WTC11 (cell line): ENCODE data around the gene SASH3.

ENCODE experiments used
- CBFB ChIP-seq: sonication (generic); formaldehyde crosslinking; IDR thresholded peaks from 2 replicates; pipeline ENCODE4 v1.8.1; 2022; ENCODE audit warnings: mild to moderate bottlenecking, low read depth, missing genetic modification reagents
- ELF4 ChIP-seq: sonication (generic); formaldehyde crosslinking; IDR thresholded peaks from 2 replicates; pipeline ENCODE4 v1.8.1; 2022; ENCODE audit warnings: low read depth, mild to moderate bottlenecking, moderate library complexity, missing genetic modification reagents
- FOXJ3 ChIP-seq: sonication (generic); formaldehyde crosslinking; IDR thresholded peaks from 2 replicates; pipeline ENCODE4 v1.9.0; 2021; ENCODE audit warnings: missing genetic modification reagents, mild to moderate bottlenecking, borderline replicate concordance
- GABPB1 ChIP-seq: sonication (generic); formaldehyde crosslinking; IDR thresholded peaks from 2 replicates; pipeline ENCODE4 v1.8.1; 2023; ENCODE audit warnings: mild to moderate bottlenecking, missing genetic modification reagents
- GTF2I ChIP-seq: fragments of 250-450 bp; sonication (Bioruptor Pico); conservative IDR thresholded peaks from 2 replicates; pipeline ENCODE4 v1.4.0; 2021; ENCODE audit warnings: mild to moderate bottlenecking
- SP1 ChIP-seq: sonication (generic); formaldehyde crosslinking; conservative IDR thresholded peaks from 2 replicates; pipeline ENCODE4 v1.8.1; 2022; ENCODE audit warnings: missing genetic modification reagents
- ZNF263 ChIP-seq: sonication (generic); formaldehyde crosslinking; IDR thresholded peaks from 2 replicates; pipeline ENCODE4 v1.8.1; 2022; ENCODE audit warnings: low read depth, mild to moderate bottlenecking, moderate library complexity, missing genetic modification reagents
- ZNF425 ChIP-seq: fragments of 250-450 bp; sonication (Bioruptor Pico); conservative IDR thresholded peaks from 2 replicates; pipeline ENCODE4 v1.9.0; 2021; ENCODE audit warnings: mild to moderate bottlenecking
- ZSCAN18 ChIP-seq: fragments of 250-450 bp; sonication (Bioruptor Pico); IDR thresholded peaks from 2 replicates; pipeline ENCODE4 v2.1.2; 2022; ENCODE audit warnings: mild to moderate bottlenecking, moderate library complexity
- TF ChIP-seq, protein P1 (sequence below): fragments of 200-600 bp; IDR thresholded peaks from 2 replicates; pipeline ENCODE4 v1.8.0; 2022; ENCODE audit warnings: antibody characterized with exemption
- TF ChIP-seq, protein P2 (sequence below): sonication (generic); formaldehyde crosslinking; IDR thresholded peaks from 2 replicates; pipeline ENCODE4 v1.8.0; 2022; ENCODE audit warnings: mild to moderate bottlenecking, missing genetic modification reagents
- TF ChIP-seq, protein P3 (sequence below): sonication (generic); formaldehyde crosslinking; IDR thresholded peaks from 2 replicates; pipeline ENCODE4 v1.8.1; 2022; ENCODE audit warnings: low read depth, missing genetic modification reagents, borderline replicate concordance
- TF ChIP-seq, protein P4 (sequence below): fragments of 250-450 bp; sonication (Bioruptor Pico); IDR thresholded peaks from 2 replicates; pipeline ENCODE4 v1.9.0; 2021; ENCODE audit warnings: mild to moderate bottlenecking

DNA sequence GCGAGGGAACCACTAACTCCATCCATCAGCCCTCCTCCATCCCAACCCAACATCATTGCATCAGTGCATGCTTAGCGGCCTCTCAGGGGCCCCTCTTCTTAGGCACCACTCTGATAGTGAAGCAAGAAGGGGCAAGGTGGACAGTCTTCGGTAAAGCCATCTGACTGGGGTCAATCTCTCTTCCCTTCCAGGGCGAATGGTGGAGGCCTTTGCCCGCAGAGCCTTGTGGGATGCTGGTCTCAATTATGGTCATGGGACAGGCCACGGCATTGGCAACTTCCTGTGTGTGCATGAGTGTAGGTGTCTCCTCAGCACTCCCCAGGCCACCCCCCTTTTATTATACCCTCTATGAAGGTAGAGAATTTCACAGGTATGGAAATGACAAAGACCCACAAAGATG lies 18.8 kb upstream of the SASH3 start:
- TF ChIP-seq, protein P1, sequence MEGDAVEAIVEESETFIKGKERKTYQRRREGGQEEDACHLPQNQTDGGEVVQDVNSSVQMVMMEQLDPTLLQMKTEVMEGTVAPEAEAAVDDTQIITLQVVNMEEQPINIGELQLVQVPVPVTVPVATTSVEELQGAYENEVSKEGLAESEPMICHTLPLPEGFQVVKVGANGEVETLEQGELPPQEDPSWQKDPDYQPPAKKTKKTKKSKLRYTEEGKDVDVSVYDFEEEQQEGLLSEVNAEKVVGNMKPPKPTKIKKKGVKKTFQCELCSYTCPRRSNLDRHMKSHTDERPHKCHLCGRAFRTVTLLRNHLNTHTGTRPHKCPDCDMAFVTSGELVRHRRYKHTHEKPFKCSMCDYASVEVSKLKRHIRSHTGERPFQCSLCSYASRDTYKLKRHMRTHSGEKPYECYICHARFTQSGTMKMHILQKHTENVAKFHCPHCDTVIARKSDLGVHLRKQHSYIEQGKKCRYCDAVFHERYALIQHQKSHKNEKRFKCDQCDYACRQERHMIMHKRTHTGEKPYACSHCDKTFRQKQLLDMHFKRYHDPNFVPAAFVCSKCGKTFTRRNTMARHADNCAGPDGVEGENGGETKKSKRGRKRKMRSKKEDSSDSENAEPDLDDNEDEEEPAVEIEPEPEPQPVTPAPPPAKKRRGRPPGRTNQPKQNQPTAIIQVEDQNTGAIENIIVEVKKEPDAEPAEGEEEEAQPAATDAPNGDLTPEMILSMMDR = no peak
- TF ChIP-seq, protein P2, sequence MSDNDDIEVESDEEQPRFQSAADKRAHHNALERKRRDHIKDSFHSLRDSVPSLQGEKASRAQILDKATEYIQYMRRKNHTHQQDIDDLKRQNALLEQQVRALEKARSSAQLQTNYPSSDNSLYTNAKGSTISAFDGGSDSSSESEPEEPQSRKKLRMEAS (CRISPR knock-in tag) = no peak
- no peak for TF ChIP-seq GABPB1 (CRISPR knock-in tag)
- TF ChIP-seq ZSCAN18 (CRISPR knock-in tag) = no peak
- no peak for TF ChIP-seq ELF4 (CRISPR knock-in tag)
- no peak for TF ChIP-seq ZNF425 (CRISPR knock-in tag)
- TF ChIP-seq, protein P3, sequence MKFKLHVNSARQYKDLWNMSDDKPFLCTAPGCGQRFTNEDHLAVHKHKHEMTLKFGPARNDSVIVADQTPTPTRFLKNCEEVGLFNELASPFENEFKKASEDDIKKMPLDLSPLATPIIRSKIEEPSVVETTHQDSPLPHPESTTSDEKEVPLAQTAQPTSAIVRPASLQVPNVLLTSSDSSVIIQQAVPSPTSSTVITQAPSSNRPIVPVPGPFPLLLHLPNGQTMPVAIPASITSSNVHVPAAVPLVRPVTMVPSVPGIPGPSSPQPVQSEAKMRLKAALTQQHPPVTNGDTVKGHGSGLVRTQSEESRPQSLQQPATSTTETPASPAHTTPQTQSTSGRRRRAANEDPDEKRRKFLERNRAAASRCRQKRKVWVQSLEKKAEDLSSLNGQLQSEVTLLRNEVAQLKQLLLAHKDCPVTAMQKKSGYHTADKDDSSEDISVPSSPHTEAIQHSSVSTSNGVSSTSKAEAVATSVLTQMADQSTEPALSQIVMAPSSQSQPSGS (CRISPR knock-in tag) = no peak
- TF ChIP-seq CBFB (CRISPR knock-in tag) = no peak
- no peak for TF ChIP-seq ZNF263 (CRISPR knock-in tag)
- no peak for TF ChIP-seq GTF2I (CRISPR knock-in tag)
- no peak for TF ChIP-seq FOXJ3 (CRISPR knock-in tag)
- no peak for TF ChIP-seq SP1
- TF ChIP-seq, protein P4, sequence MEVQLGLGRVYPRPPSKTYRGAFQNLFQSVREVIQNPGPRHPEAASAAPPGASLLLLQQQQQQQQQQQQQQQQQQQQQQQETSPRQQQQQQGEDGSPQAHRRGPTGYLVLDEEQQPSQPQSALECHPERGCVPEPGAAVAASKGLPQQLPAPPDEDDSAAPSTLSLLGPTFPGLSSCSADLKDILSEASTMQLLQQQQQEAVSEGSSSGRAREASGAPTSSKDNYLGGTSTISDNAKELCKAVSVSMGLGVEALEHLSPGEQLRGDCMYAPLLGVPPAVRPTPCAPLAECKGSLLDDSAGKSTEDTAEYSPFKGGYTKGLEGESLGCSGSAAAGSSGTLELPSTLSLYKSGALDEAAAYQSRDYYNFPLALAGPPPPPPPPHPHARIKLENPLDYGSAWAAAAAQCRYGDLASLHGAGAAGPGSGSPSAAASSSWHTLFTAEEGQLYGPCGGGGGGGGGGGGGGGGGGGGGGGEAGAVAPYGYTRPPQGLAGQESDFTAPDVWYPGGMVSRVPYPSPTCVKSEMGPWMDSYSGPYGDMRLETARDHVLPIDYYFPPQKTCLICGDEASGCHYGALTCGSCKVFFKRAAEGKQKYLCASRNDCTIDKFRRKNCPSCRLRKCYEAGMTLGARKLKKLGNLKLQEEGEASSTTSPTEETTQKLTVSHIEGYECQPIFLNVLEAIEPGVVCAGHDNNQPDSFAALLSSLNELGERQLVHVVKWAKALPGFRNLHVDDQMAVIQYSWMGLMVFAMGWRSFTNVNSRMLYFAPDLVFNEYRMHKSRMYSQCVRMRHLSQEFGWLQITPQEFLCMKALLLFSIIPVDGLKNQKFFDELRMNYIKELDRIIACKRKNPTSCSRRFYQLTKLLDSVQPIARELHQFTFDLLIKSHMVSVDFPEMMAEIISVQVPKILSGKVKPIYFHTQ = no peak
